GM10266 (cell line): ENCODE measurements around the gene INPP4A.

Source experiments
- DNase-seq: peaks from one replicate; pipeline ENCODE4 v3.0.0; 2012; ENCODE audit errors: extremely low spot score
- TF ChIP-seq, protein P1 (sequence below): IDR thresholded peaks from 2 replicates; pipeline ENCODE4 v1.5.1; 2012; ENCODE audit warnings: mild to moderate bottlenecking, low read depth; ENCODE audit not compliant: control insufficient read depth, insufficient read depth; ENCODE audit errors: missing control alignments

INPP4A gene

GRCh38 chr2:98540536-98540935 lies 95.9 kb downstream of the INPP4A start:
- DNase-seq, result no peak
- TF ChIP-seq, protein P1, sequence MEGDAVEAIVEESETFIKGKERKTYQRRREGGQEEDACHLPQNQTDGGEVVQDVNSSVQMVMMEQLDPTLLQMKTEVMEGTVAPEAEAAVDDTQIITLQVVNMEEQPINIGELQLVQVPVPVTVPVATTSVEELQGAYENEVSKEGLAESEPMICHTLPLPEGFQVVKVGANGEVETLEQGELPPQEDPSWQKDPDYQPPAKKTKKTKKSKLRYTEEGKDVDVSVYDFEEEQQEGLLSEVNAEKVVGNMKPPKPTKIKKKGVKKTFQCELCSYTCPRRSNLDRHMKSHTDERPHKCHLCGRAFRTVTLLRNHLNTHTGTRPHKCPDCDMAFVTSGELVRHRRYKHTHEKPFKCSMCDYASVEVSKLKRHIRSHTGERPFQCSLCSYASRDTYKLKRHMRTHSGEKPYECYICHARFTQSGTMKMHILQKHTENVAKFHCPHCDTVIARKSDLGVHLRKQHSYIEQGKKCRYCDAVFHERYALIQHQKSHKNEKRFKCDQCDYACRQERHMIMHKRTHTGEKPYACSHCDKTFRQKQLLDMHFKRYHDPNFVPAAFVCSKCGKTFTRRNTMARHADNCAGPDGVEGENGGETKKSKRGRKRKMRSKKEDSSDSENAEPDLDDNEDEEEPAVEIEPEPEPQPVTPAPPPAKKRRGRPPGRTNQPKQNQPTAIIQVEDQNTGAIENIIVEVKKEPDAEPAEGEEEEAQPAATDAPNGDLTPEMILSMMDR, result no peak

DNA sequence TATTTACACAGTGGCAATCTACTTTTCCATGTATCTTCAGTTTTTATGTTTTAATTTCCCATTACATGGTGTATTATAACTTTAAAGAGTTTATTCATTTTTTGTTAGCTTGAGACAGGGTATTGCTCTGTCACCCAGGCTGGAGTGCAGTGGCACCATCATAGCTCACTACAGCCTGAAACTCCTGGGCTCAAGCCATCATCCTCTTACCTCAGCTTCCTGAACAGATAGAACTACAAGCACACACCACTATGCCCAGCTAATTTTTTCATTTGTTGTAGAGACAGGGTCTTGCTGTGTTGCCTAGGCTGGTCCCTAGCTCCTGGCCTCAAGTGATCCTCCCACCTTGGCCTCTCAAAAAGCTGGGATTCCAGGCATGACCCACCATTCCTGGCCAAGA lies 96.8 kb downstream of the INPP4A start:
- no peak for DNase-seq
- TF ChIP-seq, protein P1, result no peak

- TF ChIP-seq, protein P1, result no peak
- DNase-seq, result peak; percentile 39
Observed at GRCh38 chr2:98541906-98542305, 97.2 kb downstream of the INPP4A start.

GRCh38 chr2:98543214-98543613 lies 98.6 kb downstream of the INPP4A start:
- DNase-seq, result no peak
- TF ChIP-seq, protein P1, result no peak

- DNase-seq, result no peak
- TF ChIP-seq, protein P1, result no peak
Observed at GRCh38 chr2:98543842-98544241, 99.2 kb downstream of the INPP4A start.

DNA sequence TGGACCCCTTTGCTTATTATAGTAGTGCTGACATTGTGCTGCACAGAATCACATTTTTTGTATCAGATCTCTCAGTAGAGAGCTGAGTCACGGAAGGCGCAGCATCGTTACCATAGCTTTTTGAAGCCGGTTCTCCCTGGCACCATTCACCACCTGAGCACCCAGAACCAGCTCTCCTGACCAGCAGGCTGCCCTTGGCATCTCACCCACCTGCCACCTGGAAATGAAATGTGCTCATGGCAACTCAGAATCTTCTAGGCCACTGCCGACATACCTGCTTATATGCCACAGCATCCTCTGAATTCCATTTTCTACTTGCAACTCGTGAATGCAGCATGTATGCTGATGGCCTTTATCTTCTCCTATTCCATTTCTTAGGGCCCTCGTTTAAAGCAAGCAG lies 100.9 kb downstream of the INPP4A start:
- TF ChIP-seq, protein P1, result no peak
- no peak for DNase-seq

- no peak for DNase-seq
- TF ChIP-seq, protein P1, result no peak
Observed at GRCh38 chr2:98546186-98546585, 101.5 kb downstream of the INPP4A start.
